HG03558 (cell line): ENCODE results near the gene ZNF197.
"Not testable (repeated sequence)": the region's sequence is repeated elsewhere in the genome, so short reads cannot be mapped to it uniquely, and the experiment has no call there.

Experiments used
- ATAC-seq: cut with Tn5 transposase; IDR thresholded peaks from one replicate; pipeline ENCODE4 v1.9.1; 2021; ENCODE audit warnings: moderate number of reproducible peaks; ENCODE audit not compliant: unreplicated experiment; ENCODE audit errors: extremely low read depth

The ZNF197 gene

DNA sequence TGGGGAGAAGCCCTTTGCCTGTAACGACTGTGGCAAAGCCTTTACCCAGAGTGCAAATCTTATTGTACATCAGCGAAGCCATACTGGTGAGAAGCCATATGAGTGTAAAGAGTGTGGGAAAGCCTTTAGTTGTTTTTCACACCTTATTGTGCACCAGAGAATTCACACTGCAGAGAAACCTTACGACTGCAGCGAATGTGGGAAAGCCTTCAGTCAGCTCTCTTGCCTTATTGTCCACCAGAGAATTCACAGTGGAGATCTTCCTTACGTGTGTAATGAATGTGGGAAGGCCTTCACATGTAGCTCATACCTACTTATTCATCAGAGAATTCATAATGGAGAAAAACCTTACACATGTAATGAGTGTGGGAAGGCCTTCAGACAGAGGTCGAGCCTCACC is 34.6 kb downstream of the ZNF197 start:
- ATAC-seq, result no peak

DNA sequence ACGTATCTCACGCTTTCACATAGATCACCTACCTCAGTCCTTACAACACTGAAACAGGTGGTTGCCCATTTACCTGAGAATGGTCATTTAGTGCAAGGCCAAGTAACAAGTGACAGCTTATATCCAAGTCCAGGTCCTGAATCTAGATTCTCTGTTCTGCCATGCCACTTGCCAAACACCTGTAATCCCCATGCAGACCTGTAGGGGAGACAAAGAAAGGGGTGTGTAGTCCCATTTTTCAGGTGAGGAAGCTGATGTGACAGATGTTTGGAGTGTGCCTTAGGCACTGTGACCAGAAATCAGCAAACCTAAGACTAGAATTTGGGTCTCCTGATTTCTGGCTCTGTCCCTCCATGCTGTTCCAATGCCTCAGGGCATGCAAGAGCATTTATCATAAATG is 36.4 kb downstream of the ZNF197 start:
- no peak for ATAC-seq

DNA sequence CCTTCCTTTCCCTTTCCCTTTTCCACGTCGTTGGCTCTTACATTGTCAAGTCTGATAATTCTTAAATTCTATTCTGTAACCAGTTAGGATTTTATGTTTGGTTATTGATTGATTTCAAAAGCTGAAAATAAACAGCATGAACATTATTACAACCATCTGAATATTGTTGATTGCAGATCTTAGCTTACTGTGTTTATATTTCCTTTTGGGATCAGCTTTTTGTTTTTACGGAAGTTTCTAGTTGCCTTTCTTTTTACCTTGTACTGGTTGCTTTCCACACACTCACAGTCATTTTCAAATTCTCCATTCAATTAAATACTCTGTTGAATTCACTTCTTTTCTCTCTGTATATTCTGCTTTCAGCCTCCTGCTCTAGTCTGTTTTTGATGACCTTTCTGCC is 40.3 kb downstream of the ZNF197 start:
- ATAC-seq, result no peak

DNA sequence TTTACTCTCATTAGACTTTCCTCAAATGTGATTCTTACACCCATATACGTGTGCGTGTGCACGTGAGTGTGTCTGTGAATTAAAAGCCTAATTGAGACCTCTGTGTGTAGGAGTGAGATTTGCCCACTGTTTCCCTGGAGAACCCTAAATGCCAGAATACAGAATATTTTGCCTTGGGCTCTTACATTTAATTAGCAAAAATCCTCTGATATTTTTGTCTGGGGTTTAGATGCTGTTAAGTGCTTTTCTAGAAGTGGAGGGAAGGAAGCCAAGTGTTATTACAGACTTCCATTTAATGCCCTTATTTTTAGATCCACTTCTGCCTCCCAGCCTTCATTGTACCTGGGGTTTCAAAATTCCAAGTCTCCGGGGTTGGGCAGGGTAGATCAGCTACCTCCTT is 41.5 kb downstream of the ZNF197 start:
- no peak for ATAC-seq

DNA sequence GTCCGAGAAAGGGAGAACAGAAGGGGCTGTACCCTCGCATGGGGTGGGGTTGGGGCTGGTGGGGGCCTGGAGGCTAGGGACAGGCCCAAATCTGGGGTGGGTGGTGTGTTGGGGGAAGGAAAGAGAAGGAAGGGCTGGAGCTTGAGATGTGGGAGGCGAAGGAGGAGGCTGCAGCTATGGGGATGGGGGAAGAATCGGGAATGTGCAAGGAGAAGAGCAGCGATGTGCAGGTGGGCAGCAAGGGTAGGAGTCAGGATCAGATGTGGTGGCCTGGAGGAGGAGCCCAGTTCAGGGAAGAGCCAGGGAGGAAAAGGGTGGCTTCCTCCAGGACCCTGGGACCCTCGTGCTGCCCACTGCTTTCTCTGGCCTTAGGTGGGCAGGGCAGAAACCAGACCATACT is 44.9 kb downstream of the ZNF197 start:
- ATAC-seq, result no peak

DNA sequence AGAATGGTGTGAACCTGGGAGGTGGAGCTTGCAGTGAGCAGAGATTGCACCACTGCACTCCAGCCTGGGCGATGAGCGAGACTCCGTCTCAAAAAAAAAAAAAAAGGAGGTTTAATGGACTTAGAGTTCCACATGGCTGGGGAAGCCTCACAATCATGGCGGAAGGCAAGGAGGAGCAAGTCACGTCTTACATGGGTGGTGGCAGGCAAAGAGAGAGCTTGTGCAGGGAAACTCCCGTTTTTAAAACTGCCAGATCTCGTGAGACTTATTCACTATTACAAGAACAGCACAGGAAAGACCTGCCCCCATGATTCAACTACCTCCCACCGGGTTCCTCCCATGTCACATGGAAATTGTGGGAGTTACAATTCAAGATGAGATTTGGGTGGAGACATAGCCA is 48.6 kb downstream of the ZNF197 start:
- ATAC-seq, result not testable (repeated sequence)

- no peak for ATAC-seq
Measured at GRCh38 chr3:44674211-44674610, 49.4 kb downstream of the ZNF197 start.

GRCh38 chr3:44678480-44679116 is 53.8 kb downstream of the ZNF197 start:
- ATAC-seq, result no peak

DNA sequence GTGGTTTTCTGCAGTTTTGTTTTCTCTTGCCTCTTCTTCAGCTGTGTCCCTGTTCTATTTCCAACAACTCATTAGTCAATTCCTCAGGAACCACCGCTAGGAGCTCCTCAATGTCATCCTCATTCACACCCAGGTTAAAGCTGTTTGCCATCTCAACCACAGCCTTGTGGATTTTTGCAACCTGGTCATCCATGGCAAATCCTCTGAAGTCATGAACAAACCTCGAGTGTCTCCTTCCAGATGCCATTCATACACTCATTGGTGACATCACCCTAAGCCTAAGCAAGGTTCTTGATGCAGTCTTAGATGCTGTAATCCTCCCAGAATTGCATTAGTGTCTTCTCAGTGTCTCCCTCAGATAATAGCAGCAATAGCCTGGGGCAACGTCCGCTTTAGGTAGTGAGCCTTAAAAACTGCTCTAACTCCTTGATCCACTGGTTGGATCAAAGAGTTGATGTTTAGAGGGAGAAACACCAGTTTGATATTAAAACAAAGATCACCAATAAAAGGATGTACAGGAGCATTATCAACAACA is 56.2 kb downstream of the ZNF197 start:
- no peak for ATAC-seq

DNA sequence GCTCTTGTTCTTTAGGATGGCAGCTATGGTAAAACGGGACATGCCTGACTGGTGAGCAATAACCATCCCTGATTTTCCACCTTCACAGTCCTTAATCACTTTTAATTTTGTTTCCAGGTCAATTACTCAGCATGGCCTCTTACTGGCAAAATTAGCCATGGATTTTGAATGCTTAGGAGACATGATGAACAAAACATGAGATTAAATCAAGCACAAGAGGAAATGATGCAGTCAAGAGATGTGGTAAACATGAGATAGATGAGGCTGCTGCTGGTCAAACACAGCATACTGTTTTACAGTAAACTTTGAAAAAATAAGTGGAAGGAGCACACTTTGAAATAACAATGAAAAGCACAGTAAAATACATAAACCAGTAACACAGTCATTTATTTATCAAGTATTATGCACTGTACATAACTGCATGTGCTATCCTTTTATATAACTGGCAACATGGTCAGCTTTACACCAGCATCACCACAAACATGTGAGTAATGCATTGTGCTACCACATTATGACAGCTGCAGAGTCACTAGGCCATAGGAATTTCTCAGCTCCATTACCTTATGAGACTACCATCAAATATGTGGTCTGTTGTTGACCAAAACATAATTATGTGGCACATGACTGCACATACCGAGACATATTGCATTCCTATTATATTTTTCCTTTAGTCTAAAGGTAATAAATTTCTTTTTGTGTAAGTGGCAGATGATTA is 57.5 kb downstream of the ZNF197 start:
- no peak for ATAC-seq

GRCh38 chr3:44685128-44685800 is 60.4 kb downstream of the ZNF197 start:
- ATAC-seq, result peak; percentile 46

GRCh38 chr3:44687898-44688297 is 63.1 kb downstream of the ZNF197 start:
- no peak for ATAC-seq
